HEK293 (cell line): ENCODE data around the gene SECTM1.

ENCODE experiments used
- CTCF ChIA-PET: fragments of 350-600 bp; formaldehyde crosslinking; extraction: SDS; loops from one replicate; lab custom pipeline; 2021; ENCODE audit warnings: antibody characterized with exemption; lab: Yijun Ruan, JAX
- POLR2A ChIA-PET: fragments of 300-600 bp; formaldehyde crosslinking; extraction: SDS; loops from one replicate; lab custom pipeline; 2020; ENCODE audit warnings: antibody characterized with exemption, inconsistent platforms; lab: Yijun Ruan, JAX
- H3K27ac ChIP-seq: fragments of 200-500 bp; sonication (Bioruptor generic); 2 replicates; pipeline ENCODE4 v1.5.1; 2014; ENCODE audit warnings: low read depth, low read length, control low read depth, inconsistent platforms; ENCODE audit errors: extremely low read depth
- H3K36me3 ChIP-seq, 2 experiments: fragments of 200-500 bp in 1 of 2; sonication (Bioruptor generic) in 1 of 2; 1 replicate in 1 of 2; 2 replicates in 1 of 2; pipeline ENCODE4 v1.5.1; 2014 to 2017; ENCODE audit warnings: inconsistent platforms in 2 of 2, low read length in 2 of 2; ENCODE audit not compliant: control insufficient read depth in 2 of 2, insufficient read depth in 1 of 2
- H3K4me1 ChIP-seq: fragments of 200-500 bp; sonication (Bioruptor generic); 2 replicates; pipeline ENCODE4 v1.5.1; 2014; ENCODE audit warnings: mild to moderate bottlenecking, low read length, inconsistent platforms; ENCODE audit not compliant: control insufficient read depth, insufficient read depth
- H3K4me3 ChIP-seq: 2 replicates; pipeline ENCODE4 v1.5.1; 2011; ENCODE audit warnings: low read depth, mild to moderate bottlenecking, control low read depth, low read length, moderate library complexity
- H3K9me3 ChIP-seq: fragments of 200-500 bp; sonication (Bioruptor generic); 2 replicates; pipeline ENCODE4 v1.5.1; 2014; ENCODE audit warnings: low read depth, low read length, inconsistent platforms; ENCODE audit not compliant: control insufficient read depth, insufficient read depth
- BCL11B ChIP-seq: fragments of 450-650 bp; formaldehyde crosslinking; IDR thresholded peaks from 2 replicates; pipeline ENCODE4 v1.5.1; 2016; ENCODE audit warnings: low read depth, missing biosample characterization, missing genetic modification characterization
- EGR2 ChIP-seq: fragments of 450-650 bp; formaldehyde crosslinking; IDR thresholded peaks from 2 replicates; pipeline ENCODE4 v1.5.1; 2016; ENCODE audit warnings: low read depth, missing biosample characterization, missing genetic modification characterization
- GLIS1 ChIP-seq: fragments of 450-650 bp; formaldehyde crosslinking; IDR thresholded peaks from 2 replicates; pipeline ENCODE4 v1.5.1; 2016; ENCODE audit warnings: missing biosample characterization, missing genetic modification characterization
- KLF1 ChIP-seq: fragments of 450-650 bp; formaldehyde crosslinking; IDR thresholded peaks from 2 replicates; pipeline ENCODE4 v1.5.1; 2016; ENCODE audit warnings: missing biosample characterization, missing genetic modification characterization
- KLF16 ChIP-seq: fragments of 450-650 bp; formaldehyde crosslinking; IDR thresholded peaks from 2 replicates; pipeline ENCODE4 v1.5.1; 2017; ENCODE audit warnings: missing biosample characterization, missing genetic modification characterization
- KLF8 ChIP-seq: fragments of 450-650 bp; formaldehyde crosslinking; IDR thresholded peaks from 2 replicates; pipeline ENCODE4 v1.5.1; 2016; ENCODE audit warnings: missing biosample characterization, missing genetic modification characterization
- PRDM1 ChIP-seq: fragments of 450-650 bp; formaldehyde crosslinking; IDR thresholded peaks from 2 replicates; pipeline ENCODE4; 2016; ENCODE audit warnings: missing biosample characterization, missing genetic modification characterization
- RBAK ChIP-seq: fragments of 450-650 bp; formaldehyde crosslinking; IDR thresholded peaks from 2 replicates; pipeline ENCODE4 v1.5.1; 2016; ENCODE audit warnings: missing biosample characterization, missing genetic modification characterization
- SP2 ChIP-seq: fragments of 450-650 bp; formaldehyde crosslinking; IDR thresholded peaks from 2 replicates; pipeline ENCODE4 v1.5.1; 2016; ENCODE audit warnings: missing biosample characterization, missing genetic modification characterization
- ZBTB21 ChIP-seq: fragments of 450-650 bp; formaldehyde crosslinking; IDR thresholded peaks from 2 replicates; pipeline ENCODE4 v1.5.1; 2017; ENCODE audit warnings: missing biosample characterization, missing genetic modification characterization
- ZBTB8A ChIP-seq: fragments of 450-650 bp; formaldehyde crosslinking; IDR thresholded peaks from 2 replicates; pipeline ENCODE4 v1.5.1; 2016; ENCODE audit warnings: missing biosample characterization, missing genetic modification characterization
- ZEB2 ChIP-seq: fragments of 450-650 bp; formaldehyde crosslinking; IDR thresholded peaks from 2 replicates; pipeline ENCODE4 v1.5.1; 2016; ENCODE audit warnings: missing biosample characterization, missing genetic modification characterization
- ZNF184 ChIP-seq: fragments of 450-650 bp; IDR thresholded peaks from 2 replicates; pipeline ENCODE4 v1.5.1; 2018; ENCODE audit warnings: missing biosample characterization, mild to moderate bottlenecking, missing genetic modification characterization
- ZNF266 ChIP-seq: fragments of 450-650 bp; formaldehyde crosslinking; IDR thresholded peaks from 2 replicates; pipeline ENCODE4 v1.5.1; 2016; ENCODE audit warnings: missing biosample characterization, missing genetic modification characterization, low read depth
- ZNF335 ChIP-seq: fragments of 450-650 bp; formaldehyde crosslinking; conservative IDR thresholded peaks from 2 replicates; pipeline ENCODE4 v1.5.1; 2016; ENCODE audit warnings: missing biosample characterization, missing genetic modification characterization
- ZNF354C ChIP-seq: fragments of 450-650 bp; formaldehyde crosslinking; IDR thresholded peaks from 2 replicates; pipeline ENCODE4 v1.5.1; 2016; ENCODE audit warnings: missing biosample characterization, missing genetic modification characterization, low read depth, borderline replicate concordance
- ZNF529 ChIP-seq: fragments of 450-650 bp; formaldehyde crosslinking; IDR thresholded peaks from 2 replicates; pipeline ENCODE4 v1.5.1; 2017; ENCODE audit warnings: missing genetic modification characterization, missing biosample characterization; ENCODE audit not compliant: insufficient replicate concordance
- ZNF555 ChIP-seq: fragments of 450-650 bp; formaldehyde crosslinking; conservative IDR thresholded peaks from 2 replicates; pipeline ENCODE4 v1.5.1; 2017; ENCODE audit warnings: missing biosample characterization, mild to moderate bottlenecking, missing genetic modification characterization, inconsistent platforms
- ZNF561 ChIP-seq: fragments of 450-650 bp; IDR thresholded peaks from 2 replicates; pipeline ENCODE4 v1.5.1; 2018; ENCODE audit warnings: missing biosample characterization, missing genetic modification characterization, borderline replicate concordance
- ZNF629 ChIP-seq: fragments of 450-650 bp; formaldehyde crosslinking; IDR thresholded peaks from 2 replicates; pipeline ENCODE4 v1.5.1; 2017; ENCODE audit warnings: missing biosample characterization, missing genetic modification characterization
- ZNF660 ChIP-seq: fragments of 450-650 bp; IDR thresholded peaks from 2 replicates; pipeline ENCODE4 v1.5.1; 2018; ENCODE audit warnings: missing biosample characterization, mild to moderate bottlenecking, missing genetic modification characterization
- ZNF76 ChIP-seq: fragments of 450-650 bp; formaldehyde crosslinking; IDR thresholded peaks from 2 replicates; pipeline ENCODE4; 2016; ENCODE audit warnings: low read depth, missing biosample characterization, missing genetic modification characterization, borderline replicate concordance
- ZNF792 ChIP-seq: fragments of 450-650 bp; formaldehyde crosslinking; IDR thresholded peaks from 2 replicates; pipeline ENCODE4 v1.5.1; 2016; ENCODE audit warnings: missing biosample characterization, missing genetic modification characterization
- ZSCAN30 ChIP-seq: fragments of 450-650 bp; IDR thresholded peaks from 2 replicates; pipeline ENCODE4 v1.5.1; 2018; ENCODE audit warnings: missing biosample characterization, mild to moderate bottlenecking, missing genetic modification characterization, moderate library complexity
- TF ChIP-seq, protein P1 (sequence below): fragments of 450-650 bp; formaldehyde crosslinking; IDR thresholded peaks from 2 replicates; pipeline ENCODE4 v1.5.1; 2016; ENCODE audit warnings: missing biosample characterization, missing genetic modification characterization
- TF ChIP-seq, protein P2 (sequence below): fragments of 450-650 bp; formaldehyde crosslinking; IDR thresholded peaks from 2 replicates; pipeline ENCODE4 v1.5.1; 2017; ENCODE audit warnings: missing biosample characterization, missing genetic modification characterization
- TF ChIP-seq, protein P3 (sequence below): fragments of 450-650 bp; formaldehyde crosslinking; IDR thresholded peaks from 2 replicates; pipeline ENCODE4 v1.5.1; 2016; ENCODE audit warnings: missing biosample characterization, missing genetic modification characterization

Gene SECTM1

DNA sequence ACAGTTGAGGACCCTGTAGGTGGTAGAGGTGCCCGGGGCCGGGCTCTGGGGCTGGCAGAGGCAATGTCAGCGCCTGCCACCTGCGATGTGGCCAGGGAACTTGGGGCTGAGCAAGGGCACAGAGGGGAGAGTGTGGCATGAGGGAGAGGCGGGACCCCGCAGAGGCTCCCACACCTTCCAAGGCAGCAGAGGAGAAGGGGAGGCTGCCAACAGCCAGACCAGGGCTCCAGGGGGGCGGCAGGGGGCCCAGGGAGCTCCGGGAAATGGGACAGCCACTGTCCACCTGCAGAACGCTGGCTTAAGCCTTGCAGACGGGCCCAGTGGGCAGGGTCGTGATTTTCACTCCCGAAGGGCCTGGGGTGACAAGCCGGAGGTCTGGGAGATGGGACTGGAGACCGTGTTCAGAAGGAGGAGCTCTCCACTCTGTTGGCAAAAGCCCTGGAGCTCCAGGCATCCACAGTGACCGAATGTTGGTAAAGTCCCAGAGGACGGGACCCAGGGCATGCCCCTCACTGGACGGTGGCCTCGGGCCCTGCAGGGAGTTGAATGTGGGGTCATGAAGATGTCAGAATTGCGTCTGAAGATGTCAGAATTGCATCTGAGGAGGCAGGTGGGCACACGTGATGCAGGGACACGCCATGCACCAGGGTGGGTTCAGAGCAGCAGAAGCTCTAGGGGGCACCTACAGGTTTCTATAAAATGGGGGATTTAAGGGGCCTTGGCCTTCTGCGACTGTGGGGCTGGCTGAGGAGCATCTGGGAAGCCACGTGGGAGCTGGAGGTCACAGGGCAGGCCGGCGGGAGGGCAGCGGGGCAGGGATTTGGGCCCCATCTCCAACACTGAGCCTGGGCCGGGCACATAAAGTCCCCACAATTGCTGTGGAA lies 34.8 kb downstream of the SECTM1 start (continued):
- TF ChIP-seq KLF8 (tag by site-specific recombination) = no peak

DNA sequence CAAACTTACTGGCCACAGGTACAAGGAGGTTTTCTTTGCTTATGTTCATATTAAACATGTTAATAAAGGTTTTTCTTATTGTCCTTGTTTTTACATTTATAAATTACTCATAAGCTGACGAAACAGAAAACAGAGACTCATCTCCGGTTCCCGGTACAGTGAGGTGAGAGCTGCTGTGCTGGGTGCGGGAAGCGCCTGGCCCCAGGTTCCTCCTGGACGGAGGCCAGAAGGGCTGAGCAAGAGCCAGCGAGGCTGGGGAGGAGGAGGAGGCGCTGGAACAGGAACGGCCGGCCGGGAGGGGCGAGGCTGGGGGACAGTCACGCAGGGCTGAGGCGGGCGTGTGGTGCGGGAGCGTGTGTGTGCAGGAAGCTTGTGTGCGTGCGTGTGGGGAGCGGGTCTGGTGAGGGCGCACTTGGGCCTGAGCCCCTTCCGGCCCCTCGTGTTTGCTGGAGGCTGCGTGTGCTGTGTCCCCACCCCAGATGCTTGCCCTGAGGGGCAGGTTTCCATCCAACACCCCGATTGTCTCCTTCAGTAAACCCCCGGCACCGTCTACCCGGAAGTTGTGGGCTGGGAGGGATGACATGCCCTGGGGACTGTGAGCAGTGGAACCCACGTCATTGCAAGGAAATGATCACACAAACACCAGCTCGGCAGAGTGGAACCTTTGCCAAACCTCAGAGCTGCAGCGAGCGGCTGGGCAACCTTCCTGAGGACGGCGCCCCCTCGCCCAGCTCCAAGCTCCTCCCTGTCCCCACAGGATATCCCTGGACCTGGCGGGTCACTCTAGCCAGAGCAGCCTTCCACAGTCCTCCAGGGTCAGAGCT lies 35.6 kb downstream of the SECTM1 start:
- Histone ChIP-seq H3K27ac (peak overlapping the region; percentile 55; the same call in 1 of the 2 replicates), H3K4me1 (peaks cover 13% of the 10 kb centered on the region), H3K4me3 (peak overlapping the region; percentile 27), H3K36me3 (no peaks in the 10 kb centered on the region), H3K9me3 (no peaks in the 10 kb centered on the region)
- POLR2A ChIA-PET = interaction anchor here (0.6 to 3.4 kb wide), 8 partner anchors 8 to 419 kb away, joined by 3 to 15 read pairs (median 3); partner anchors contain the start of genes CSNK1D and FN3KRP
- CTCF ChIA-PET = interaction anchor here (0.7 to 1.4 kb wide), 6 partner anchors 15 to 872 kb away, joined by 3 to 7 read pairs (median 4); no protein-coding TSS in a partner anchor
- TF ChIP-seq ZNF660 (tag by site-specific recombination) (0 out of 2 replicates have a peak, but pooled peaks have one; percentile 19), ZNF792 (tag by site-specific recombination) (peak; percentile 59; the same call in 1 of the 2 replicates), KLF16 (tag by site-specific recombination) (peak; percentile 68; the same call in 1 of the 2 replicates), PRDM1 (tag by site-specific recombination) (no peak), KLF1 (tag by site-specific recombination) (peak; percentile 77), ZNF629 (tag by site-specific recombination) (peak; percentile 84), ZEB2 (tag by site-specific recombination) (peak; percentile 75; the same call in 1 of the 2 replicates), ZNF266 (tag by site-specific recombination) (peak; percentile 100), EGR2 (tag by site-specific recombination) (peak; percentile 63; the same call in 1 of the 2 replicates), ZBTB8A (peak; percentile 93), ZNF76 (tag by site-specific recombination) (no peak), ZNF335 (peak; percentile 61), GLIS1 (peak; percentile 48), ZNF555 (tag by site-specific recombination) (no peak), RBAK (tag by site-specific recombination) (0 out of 2 replicates have a peak, but pooled peaks have one; percentile 14), SP2 (tag by site-specific recombination) (peak; percentile 44; the same call in 1 of the 2 replicates), ZNF529 (tag by site-specific recombination) (no peak), ZNF354C (tag by site-specific recombination) (no peak), BCL11B (0 out of 2 replicates have a peak, but pooled peaks have one; percentile 35), ZBTB21 (tag by site-specific recombination) (peak; percentile 92), ZSCAN30 (tag by site-specific recombination) (peak; percentile 51; the same call in 1 of the 2 replicates), ZNF184 (tag by site-specific recombination) (0 out of 2 replicates have a peak, but pooled peaks have one; percentile 29), ZNF561 (tag by site-specific recombination) (no peak)
- TF ChIP-seq, protein P1, sequence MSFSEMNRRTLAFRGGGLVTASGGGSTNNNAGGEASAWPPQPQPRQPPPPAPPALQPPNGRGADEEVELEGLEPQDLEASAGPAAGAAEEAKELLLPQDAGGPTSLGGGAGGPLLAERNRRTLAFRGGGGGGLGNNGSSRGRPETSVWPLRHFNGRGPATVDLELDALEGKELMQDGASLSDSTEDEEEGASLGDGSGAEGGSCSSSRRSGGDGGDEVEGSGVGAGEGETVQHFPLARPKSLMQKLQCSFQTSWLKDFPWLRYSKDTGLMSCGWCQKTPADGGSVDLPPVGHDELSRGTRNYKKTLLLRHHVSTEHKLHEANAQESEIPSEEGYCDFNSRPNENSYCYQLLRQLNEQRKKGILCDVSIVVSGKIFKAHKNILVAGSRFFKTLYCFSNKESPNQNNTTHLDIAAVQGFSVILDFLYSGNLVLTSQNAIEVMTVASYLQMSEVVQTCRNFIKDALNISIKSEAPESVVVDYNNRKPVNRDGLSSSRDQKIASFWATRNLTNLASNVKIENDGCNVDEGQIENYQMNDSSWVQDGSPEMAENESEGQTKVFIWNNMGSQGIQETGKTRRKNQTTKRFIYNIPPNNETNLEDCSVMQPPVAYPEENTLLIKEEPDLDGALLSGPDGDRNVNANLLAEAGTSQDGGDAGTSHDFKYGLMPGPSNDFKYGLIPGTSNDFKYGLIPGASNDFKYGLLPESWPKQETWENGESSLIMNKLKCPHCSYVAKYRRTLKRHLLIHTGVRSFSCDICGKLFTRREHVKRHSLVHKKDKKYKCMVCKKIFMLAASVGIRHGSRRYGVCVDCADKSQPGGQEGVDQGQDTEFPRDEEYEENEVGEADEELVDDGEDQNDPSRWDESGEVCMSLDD (tag by site-specific recombination) = peak; percentile 88
- TF ChIP-seq, protein P2, sequence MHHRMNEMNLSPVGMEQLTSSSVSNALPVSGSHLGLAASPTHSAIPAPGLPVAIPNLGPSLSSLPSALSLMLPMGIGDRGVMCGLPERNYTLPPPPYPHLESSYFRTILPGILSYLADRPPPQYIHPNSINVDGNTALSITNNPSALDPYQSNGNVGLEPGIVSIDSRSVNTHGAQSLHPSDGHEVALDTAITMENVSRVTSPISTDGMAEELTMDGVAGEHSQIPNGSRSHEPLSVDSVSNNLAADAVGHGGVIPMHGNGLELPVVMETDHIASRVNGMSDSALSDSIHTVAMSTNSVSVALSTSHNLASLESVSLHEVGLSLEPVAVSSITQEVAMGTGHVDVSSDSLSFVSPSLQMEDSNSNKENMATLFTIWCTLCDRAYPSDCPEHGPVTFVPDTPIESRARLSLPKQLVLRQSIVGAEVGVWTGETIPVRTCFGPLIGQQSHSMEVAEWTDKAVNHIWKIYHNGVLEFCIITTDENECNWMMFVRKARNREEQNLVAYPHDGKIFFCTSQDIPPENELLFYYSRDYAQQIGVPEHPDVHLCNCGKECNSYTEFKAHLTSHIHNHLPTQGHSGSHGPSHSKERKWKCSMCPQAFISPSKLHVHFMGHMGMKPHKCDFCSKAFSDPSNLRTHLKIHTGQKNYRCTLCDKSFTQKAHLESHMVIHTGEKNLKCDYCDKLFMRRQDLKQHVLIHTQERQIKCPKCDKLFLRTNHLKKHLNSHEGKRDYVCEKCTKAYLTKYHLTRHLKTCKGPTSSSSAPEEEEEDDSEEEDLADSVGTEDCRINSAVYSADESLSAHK (tag by site-specific recombination) = no peak
- TF ChIP-seq, protein P3, sequence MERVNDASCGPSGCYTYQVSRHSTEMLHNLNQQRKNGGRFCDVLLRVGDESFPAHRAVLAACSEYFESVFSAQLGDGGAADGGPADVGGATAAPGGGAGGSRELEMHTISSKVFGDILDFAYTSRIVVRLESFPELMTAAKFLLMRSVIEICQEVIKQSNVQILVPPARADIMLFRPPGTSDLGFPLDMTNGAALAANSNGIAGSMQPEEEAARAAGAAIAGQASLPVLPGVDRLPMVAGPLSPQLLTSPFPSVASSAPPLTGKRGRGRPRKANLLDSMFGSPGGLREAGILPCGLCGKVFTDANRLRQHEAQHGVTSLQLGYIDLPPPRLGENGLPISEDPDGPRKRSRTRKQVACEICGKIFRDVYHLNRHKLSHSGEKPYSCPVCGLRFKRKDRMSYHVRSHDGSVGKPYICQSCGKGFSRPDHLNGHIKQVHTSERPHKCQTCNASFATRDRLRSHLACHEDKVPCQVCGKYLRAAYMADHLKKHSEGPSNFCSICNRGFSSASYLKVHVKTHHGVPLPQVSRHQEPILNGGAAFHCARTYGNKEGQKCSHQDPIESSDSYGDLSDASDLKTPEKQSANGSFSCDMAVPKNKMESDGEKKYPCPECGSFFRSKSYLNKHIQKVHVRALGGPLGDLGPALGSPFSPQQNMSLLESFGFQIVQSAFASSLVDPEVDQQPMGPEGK (tag by site-specific recombination) = peak; percentile 95
